ENCODE data around the gene KDM4B.
"Not testable (repeated sequence)": the region's sequence is repeated elsewhere in the genome, so short reads cannot be mapped to it uniquely, and the experiment has no call there.

The KDM4B gene

GRCh38 chr19:4932711-4933110 lies 36.2 kb upstream of the KDM4B start:
- no peaks in the 10 kb centered on the region for H3K4me1 ChIP-seq
- TF ChIP-seq CTCF (IDR thresholded peaks at IDR 0.05; ENCODE audit: low read depth, low read length): no peak
- no peaks in the 10 kb centered on the region for H3K27me3 ChIP-seq
- no peaks in the 10 kb centered on the region for H3K9me3 ChIP-seq
- no peak overlapping the region for H3K4me3 ChIP-seq (ENCODE audit: low read depth, low read length)
- no peak for DNase-seq
- H3K36me3 ChIP-seq: peaks cover 86% of the 10 kb centered on the region

- no peaks in the 10 kb centered on the region for H3K27me3 ChIP-seq
- no peaks in the 10 kb centered on the region for H3K4me1 ChIP-seq
- TF ChIP-seq CTCF (IDR thresholded peaks at IDR 0.05; ENCODE audit: low read depth, low read length): no peak
- no peak for DNase-seq
- no peaks in the 10 kb centered on the region for H3K9me3 ChIP-seq
- H3K4me3 ChIP-seq (ENCODE audit: low read depth, low read length): no peak overlapping the region
- H3K36me3 ChIP-seq: peaks cover 81% of the 10 kb centered on the region
Observed at GRCh38 chr19:4933528-4933927, 35.4 kb upstream of the KDM4B start.

- Histone ChIP-seq H3K36me3 (peaks cover 69% of the 10 kb centered on the region), H3K27me3 (no peaks in the 10 kb centered on the region), H3K4me3 (ENCODE audit: low read depth, low read length) (no peak overlapping the region), H3K9me3 (no peaks in the 10 kb centered on the region), H3K4me1 (no peaks in the 10 kb centered on the region)
- no peak for TF ChIP-seq CTCF (IDR thresholded peaks at IDR 0.05; ENCODE audit: low read depth, low read length)
- DNase-seq: no peak
Observed at GRCh38 chr19:4935444-4935843, 33.5 kb upstream of the KDM4B start.

GRCh38 chr19:4937060-4937459 lies 31.9 kb upstream of the KDM4B start:
- Histone ChIP-seq H3K4me1 (no peaks in the 10 kb centered on the region), H3K9me3 (no peaks in the 10 kb centered on the region), H3K36me3 (peaks cover 65% of the 10 kb centered on the region), H3K4me3 (ENCODE audit: low read depth, low read length) (no peak overlapping the region), H3K27me3 (no peaks in the 10 kb centered on the region)
- DNase-seq: no peak
- no peak for TF ChIP-seq CTCF (IDR thresholded peaks at IDR 0.05; ENCODE audit: low read depth, low read length)

GRCh38 chr19:4938461-4938860 lies 30.5 kb upstream of the KDM4B start:
- not testable (repeated sequence) for H3K4me3 ChIP-seq (ENCODE audit: low read depth, low read length); H3K4me1 ChIP-seq; H3K27me3 ChIP-seq; DNase-seq; H3K9me3 ChIP-seq
- peaks cover 64% of the 10 kb centered on the region for H3K36me3 ChIP-seq

- no peak for TF ChIP-seq CTCF (IDR thresholded peaks at IDR 0.05; ENCODE audit: low read depth, low read length)
- H3K27me3 ChIP-seq: no peaks in the 10 kb centered on the region
- no peak for DNase-seq
- H3K4me3 ChIP-seq (ENCODE audit: low read depth, low read length): no peak overlapping the region
- H3K9me3 ChIP-seq: no peaks in the 10 kb centered on the region
- H3K36me3 ChIP-seq: peaks cover 66% of the 10 kb centered on the region
- no peaks in the 10 kb centered on the region for H3K4me1 ChIP-seq
Observed at GRCh38 chr19:4939466-4939865, 29.4 kb upstream of the KDM4B start.

GRCh38 chr19:4941638-4942169 lies 27.2 kb upstream of the KDM4B start:
- H3K4me1 ChIP-seq; H3K4me3 ChIP-seq (ENCODE audit: low read depth, low read length); H3K27me3 ChIP-seq; H3K9me3 ChIP-seq; DNase-seq: not testable (repeated sequence)
- H3K36me3 ChIP-seq: peaks cover 64% of the 10 kb centered on the region

GRCh38 chr19:4950650-4951049 lies 18.3 kb upstream of the KDM4B start:
- H3K36me3 ChIP-seq: peaks cover 80% of the 10 kb centered on the region

More at GRCh38 chr19:4950650-4951049, 18.3 kb upstream of the KDM4B start:
- H3K27me3 ChIP-seq; DNase-seq; H3K9me3 ChIP-seq; H3K4me3 ChIP-seq (ENCODE audit: low read depth, low read length); H3K4me1 ChIP-seq: not testable (repeated sequence)

Measured in BE2C (cell line).